ENCODE data around the gene RPTOR. TPM values are rescaled to one million over a fixed set of nuclear protein-coding genes. Genes with fewer than 3 reads are reported as not detected.
A peak's percentile ranks its signal among the peaks of the same experiment; 100 is the strongest.

Gene RPTOR
- total and polyA plus RNA-seq, 10 of the 15 experiments (the other 5 are each of a cell fraction or from before 2014, with no cell fraction given): 0.18 to 32.1 (median 7.8) TPM

DNA sequence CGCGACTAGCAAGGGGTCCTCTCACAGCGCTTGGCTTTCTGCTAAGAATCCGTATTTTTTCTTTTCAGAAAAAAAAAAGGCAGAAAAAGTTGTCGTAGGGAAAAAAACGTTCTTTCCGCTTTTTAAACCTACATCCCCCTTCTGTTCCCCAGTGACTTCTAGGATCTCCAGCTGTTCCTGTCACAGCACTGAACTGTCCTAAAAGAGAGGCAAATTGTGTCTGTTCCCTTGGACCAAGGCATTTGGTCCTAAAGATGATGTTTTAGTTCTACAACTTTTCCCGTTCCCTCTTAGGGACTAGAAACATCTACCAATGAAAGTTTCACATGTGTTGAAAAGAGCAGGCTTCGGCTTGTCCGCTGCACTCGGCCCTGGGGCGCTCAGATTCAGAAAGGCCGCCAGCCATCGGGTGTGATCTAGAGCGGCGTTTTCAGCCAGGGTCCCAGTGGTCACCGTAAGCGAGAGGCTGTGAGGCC is 346.3 kb downstream of the RPTOR start:
- FAIRE-seq (peak; percentile 44), DNase-seq (ENCODE audit: low read depth, low spot score) (no peak), ATAC-seq (no peak)
- Histone ChIP-seq H3K9me3 (replicated peaks; ENCODE audit: control insufficient read depth, insufficient read depth, low read length) (no peaks in the 10 kb centered on the region), H3K27me3 (replicated peaks in 1 of 2; ENCODE audit: control insufficient read depth in 2 of 2, insufficient read depth in 2 of 2, low read length in 1 of 2) (no peaks in the 10 kb centered on the region), H2AFZ (ENCODE audit: control insufficient read depth, low read depth, low read length) (no peak overlapping the region), H3K4me3 (peak overlapping the region; percentile 22; the same call in 1 of the 2 replicates), H3K36me3 (ENCODE audit: control insufficient read depth in 2 of 2, insufficient read depth in 2 of 2, low read length in 1 of 2) (peaks cover 13 to 22% of the 10 kb centered on the region in 2 experiments), H3K9ac (ENCODE audit: control insufficient read depth, insufficient read depth, low read length) (peak overlapping the region; percentile 69), H4K20me1 (ENCODE audit: control insufficient read depth, insufficient read depth) (no peaks in the 10 kb centered on the region), H3K4me2 (ENCODE audit: control insufficient read depth, insufficient read depth) (peak overlapping the region; percentile 89), H3K79me2 (ENCODE audit: control insufficient read depth, insufficient read depth, low read length) (no peaks in the 10 kb centered on the region), H3K4me1 (ENCODE audit: control insufficient read depth, insufficient read depth, low read length) (peaks cover 30% of the 10 kb centered on the region), H3K27ac (ENCODE audit: control insufficient read depth, insufficient read depth) (peak overlapping the region; percentile 78)
- ChIA-PET RAD21 (ENCODE audit: unreplicated experiment) (no interaction called here), SMC1A (ENCODE audit: uncharacterized antibody, unreplicated experiment) (interaction anchor here (1.6 to 1.9 kb wide), 2 partner anchors 13 to 19 kb away, joined by 5 to 6 read pairs; no protein-coding TSS in a partner anchor), POLR2A (interaction anchor here (1.3 to 1.4 kb wide), 2 partner anchors 13 to 19 kb away, joined by 4 to 5 read pairs; no protein-coding TSS in a partner anchor), CTCF (interaction anchor here (0.7 kb wide), 1 partner anchor 13 kb away, joined by 3 read pairs; no protein-coding TSS in a partner anchor)
- WGBS (ENCODE audit: insufficient coverage, insufficient replicate concordance, low lambda C conversion rate, missing lambda C conversion rate): 91% methylated on average over 18 of the region's 18 CpGs
- BruUV-seq (replicated peaks): no TSS peak
- TF ChIP-seq, protein P1, sequence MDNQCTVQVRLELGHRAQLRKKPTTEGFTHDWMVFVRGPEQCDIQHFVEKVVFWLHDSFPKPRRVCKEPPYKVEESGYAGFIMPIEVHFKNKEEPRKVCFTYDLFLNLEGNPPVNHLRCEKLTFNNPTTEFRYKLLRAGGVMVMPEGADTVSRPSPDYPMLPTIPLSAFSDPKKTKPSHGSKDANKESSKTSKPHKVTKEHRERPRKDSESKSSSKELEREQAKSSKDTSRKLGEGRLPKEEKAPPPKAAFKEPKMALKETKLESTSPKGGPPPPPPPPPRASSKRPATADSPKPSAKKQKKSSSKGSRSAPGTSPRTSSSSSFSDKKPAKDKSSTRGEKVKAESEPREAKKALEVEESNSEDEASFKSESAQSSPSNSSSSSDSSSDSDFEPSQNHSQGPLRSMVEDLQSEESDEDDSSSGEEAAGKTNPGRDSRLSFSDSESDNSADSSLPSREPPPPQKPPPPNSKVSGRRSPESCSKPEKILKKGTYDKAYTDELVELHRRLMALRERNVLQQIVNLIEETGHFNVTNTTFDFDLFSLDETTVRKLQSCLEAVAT (IDR thresholded peaks at IDR 0.05): peak; percentile 41
- TF ChIP-seq FOXM1 (IDR thresholded peaks at IDR 0.05; ENCODE audit: low read depth, low read length) (no peak), BACH1 (IDR thresholded peaks at IDR 0.05; ENCODE audit: borderline replicate concordance) (no peak)
- intact Hi-C loops (cut with micrococcal nuclease; ENCODE audit: unreplicated experiment): loop anchor here (1.0 to 5.0 kb wide), 2 partner anchors 14 to 154 kb away; no protein-coding TSS in a partner anchor
- in situ Hi-C loops (cut with MboI): no loop called here
